ENCODE data around the gene GADL1.
A peak's percentile ranks its signal among the peaks of the same experiment; 100 is the strongest.

Gene GADL1

GRCh38 chr3:30723211-30723610 is 171.2 kb downstream of the GADL1 start:
- TF ChIP-seq CTCF (conservative IDR thresholded peaks at IDR 0.05; ENCODE audit: low read depth, low read length): no peak
- DNase-seq (ENCODE audit: low read depth): no peak
- H3K4me3 ChIP-seq (ENCODE audit: low read depth, low read length): no peak overlapping the region

GRCh38 chr3:30721314-30721634 is 173.2 kb downstream of the GADL1 start:
- DNase-seq (ENCODE audit: low read depth): no peak
- no peak for TF ChIP-seq CTCF (conservative IDR thresholded peaks at IDR 0.05; ENCODE audit: low read depth, low read length)
- no peak overlapping the region for H3K4me3 ChIP-seq (ENCODE audit: low read depth, low read length)

GRCh38 chr3:30720586-30721313 is 173.7 kb downstream of the GADL1 start:
- peak; percentile 68 for DNase-seq (ENCODE audit: low read depth)
- H3K4me3 ChIP-seq (ENCODE audit: low read depth, low read length): no peak overlapping the region

GRCh38 chr3:30719536-30719935 is 174.9 kb downstream of the GADL1 start:
- TF ChIP-seq CTCF (conservative IDR thresholded peaks at IDR 0.05; ENCODE audit: low read depth, low read length): no peak
- DNase-seq (ENCODE audit: low read depth): no peak
- no peak overlapping the region for H3K4me3 ChIP-seq (ENCODE audit: low read depth, low read length)

More at GRCh38 chr3:30720586-30721313, 173.7 kb downstream of the GADL1 start:
- TF ChIP-seq CTCF (conservative IDR thresholded peaks at IDR 0.05; ENCODE audit: low read depth, low read length): no peak

DNA sequence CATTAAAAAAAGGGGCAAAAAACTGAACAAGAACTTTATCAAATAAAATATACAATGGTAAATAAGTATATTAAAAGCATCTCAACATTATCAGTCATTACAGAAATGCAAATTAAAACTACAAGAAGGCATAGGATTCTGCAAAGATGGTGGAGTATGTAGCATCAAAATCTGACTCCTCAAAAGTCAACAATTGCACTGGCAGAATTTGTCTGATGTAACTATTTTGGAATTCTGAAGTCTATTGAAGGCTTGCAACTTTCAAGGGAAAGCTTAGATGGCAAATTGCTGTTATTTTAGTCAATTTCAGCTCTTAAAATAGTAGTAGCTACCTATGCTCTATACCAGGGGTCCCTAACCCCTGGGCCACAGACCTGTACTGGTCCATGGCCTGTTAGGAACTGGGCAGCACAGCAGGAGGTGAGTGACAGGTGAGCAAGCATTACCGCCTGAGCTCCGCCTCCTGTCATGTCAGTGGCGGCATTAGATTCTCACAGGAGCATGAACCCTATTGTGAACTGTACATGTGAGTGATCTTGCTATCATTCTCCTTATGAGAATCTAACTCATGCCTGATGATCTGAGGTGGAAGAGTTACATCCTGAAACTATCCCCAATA is 180.5 kb downstream of the GADL1 start:
- no peak for TF ChIP-seq CTCF (conservative IDR thresholded peaks at IDR 0.05; ENCODE audit: low read depth, low read length)
- DNase-seq (ENCODE audit: low read depth): no peak
- H3K4me3 ChIP-seq (ENCODE audit: low read depth, low read length): no peak overlapping the region

GRCh38 chr3:30712991-30713390 is 181.5 kb downstream of the GADL1 start:
- TF ChIP-seq CTCF (conservative IDR thresholded peaks at IDR 0.05; ENCODE audit: low read depth, low read length): no peak
- no peak for DNase-seq (ENCODE audit: low read depth)

DNA sequence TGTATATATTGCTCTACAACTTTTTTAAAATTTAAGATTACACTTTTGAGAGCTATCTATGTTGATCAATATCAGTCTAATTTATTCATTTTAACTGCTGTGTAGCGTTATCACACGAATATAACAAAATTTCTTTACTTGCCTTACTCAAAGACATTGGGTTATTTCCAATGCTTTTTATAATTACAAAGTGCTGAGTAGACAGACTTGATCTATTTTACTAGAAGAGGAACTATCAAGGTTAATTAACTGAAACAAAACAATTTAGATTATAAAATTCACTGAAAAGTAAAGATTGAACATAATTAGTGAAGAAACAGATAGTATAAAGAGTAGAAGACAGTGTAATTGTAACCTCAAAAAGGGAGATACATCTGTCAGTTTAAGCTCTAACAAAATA is 182.6 kb downstream of the GADL1 start:
- H3K4me3 ChIP-seq (ENCODE audit: low read depth, low read length): no peak overlapping the region
- TF ChIP-seq CTCF (conservative IDR thresholded peaks at IDR 0.05; ENCODE audit: low read depth, low read length): no peak
- DNase-seq (ENCODE audit: low read depth): no peak

More at GRCh38 chr3:30712991-30713390, 181.5 kb downstream of the GADL1 start:
- no peak overlapping the region for H3K4me3 ChIP-seq (ENCODE audit: low read depth, low read length)
